GM12891 (cell line): ENCODE data around the gene GSTT4.
"Not testable (repeated sequence)": the region's sequence is repeated elsewhere in the genome, so short reads cannot be mapped to it uniquely, and the experiment has no call there.

Experiments used
- DNase-seq: peaks from one replicate; pipeline ENCODE4 v3.0.0; 2011; ENCODE audit warnings: low spot score; ENCODE audit not compliant: insufficient read length
- FAIRE-seq: peaks from 2 replicates; lab custom pipeline; 2011; peaks lifted over from hg19 to GRCh38; lab: Jason Lieb, UNC
- PAX5 ChIP-seq: IDR thresholded peaks from 2 replicates; pipeline ENCODE4 v1.6.1; 2011; ENCODE audit warnings: low read length, moderate library complexity, mild to moderate bottlenecking; ENCODE audit not compliant: insufficient read depth, severe bottlenecking
- POLR2A ChIP-seq: IDR thresholded peaks from 2 replicates; pipeline ENCODE4 v1.6.1; 2011; ENCODE audit warnings: low read depth, low read length, control low read depth
- POLR2AphosphoS5 ChIP-seq: IDR thresholded peaks from 2 replicates; pipeline ENCODE4 v1.6.1; 2011; ENCODE audit warnings: low read depth, low read length, control low read depth
- POU2F2 ChIP-seq: IDR thresholded peaks from 2 replicates; pipeline ENCODE4 v1.6.1; 2011; ENCODE audit warnings: low read depth, mild to moderate bottlenecking, control low read depth, low read length, moderate library complexity
- SPI1 ChIP-seq: IDR thresholded peaks from 2 replicates; pipeline ENCODE4 v1.6.1; 2011; ENCODE audit warnings: low read depth, low read length, control low read depth
- TAF1 ChIP-seq: IDR thresholded peaks from 2 replicates; pipeline ENCODE4 v1.6.1; 2011; ENCODE audit warnings: low read depth, low read length, control low read depth

The GSTT4 gene

GRCh38 chr22:24008381-24009226 is 3.4 kb upstream of the GSTT4 start:
- no peak for TF ChIP-seq PAX5
- no peak for TF ChIP-seq POU2F2
- no peak for TF ChIP-seq POLR2A
- no peak for TF ChIP-seq TAF1
- TF ChIP-seq POLR2AphosphoS5, result no peak
- no peak for TF ChIP-seq SPI1
- no peak for FAIRE-seq
- no peak for DNase-seq

DNA sequence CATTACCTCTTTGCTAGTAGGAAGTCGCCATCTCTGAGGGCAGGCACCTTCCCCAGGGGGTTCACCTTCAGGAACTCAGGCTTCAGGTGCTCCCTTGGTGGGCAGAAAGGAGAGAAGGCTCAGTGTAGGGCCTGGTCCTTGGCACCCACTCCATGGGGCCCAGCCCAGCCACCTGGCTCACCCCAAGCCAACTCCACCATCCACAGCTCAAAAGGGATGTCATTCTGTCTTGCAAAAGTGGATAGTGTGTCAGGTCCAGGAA is 2.7 kb upstream of the GSTT4 start:
- TF ChIP-seq TAF1, result no peak
- DNase-seq, result no peak
- no peak for FAIRE-seq

DNA sequence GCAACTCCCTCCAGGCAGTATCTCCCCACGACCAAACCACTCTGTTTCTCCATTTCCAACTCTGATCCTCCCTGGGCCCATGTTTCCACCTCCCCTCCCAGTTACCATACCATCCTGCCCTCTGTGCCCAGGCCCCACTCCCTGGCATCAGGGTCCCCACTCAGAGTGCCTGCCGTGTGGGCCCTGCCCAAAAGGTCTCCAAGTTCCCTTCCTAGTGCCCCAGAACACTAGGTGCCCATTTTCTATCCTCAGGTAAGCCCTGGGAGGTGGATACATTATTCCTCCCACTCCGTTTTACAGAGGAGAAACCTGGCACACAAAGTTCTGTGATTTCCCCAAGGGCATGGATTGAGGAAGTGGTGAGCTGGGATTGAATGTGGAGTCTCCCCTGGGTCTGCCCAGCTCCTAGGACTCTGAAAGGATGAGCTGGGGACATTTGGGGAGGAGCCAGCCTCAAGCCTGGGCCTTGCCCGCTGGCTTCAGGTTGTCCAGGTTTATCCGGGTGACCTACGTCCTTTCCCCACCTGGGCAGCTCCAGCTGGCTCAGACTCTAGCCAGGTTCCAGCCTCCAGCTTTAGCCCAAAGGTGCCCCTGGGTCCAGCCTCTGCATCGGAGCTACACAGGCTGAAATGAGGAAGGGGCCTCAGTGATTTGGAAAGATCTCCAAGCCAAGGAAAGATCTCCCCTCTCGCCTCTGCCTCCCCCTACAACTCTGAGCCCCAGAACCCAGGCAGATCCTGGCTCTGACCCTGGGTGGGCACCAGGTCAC is 2.2 kb upstream of the GSTT4 start:
- FAIRE-seq (no peak), DNase-seq (no peak)
- no peak for TF ChIP-seq PAX5
- TF ChIP-seq SPI1, result 0 out of 2 replicates have a peak, but pooled peaks have one; percentile 8
- no peak for TF ChIP-seq POLR2A

DNA sequence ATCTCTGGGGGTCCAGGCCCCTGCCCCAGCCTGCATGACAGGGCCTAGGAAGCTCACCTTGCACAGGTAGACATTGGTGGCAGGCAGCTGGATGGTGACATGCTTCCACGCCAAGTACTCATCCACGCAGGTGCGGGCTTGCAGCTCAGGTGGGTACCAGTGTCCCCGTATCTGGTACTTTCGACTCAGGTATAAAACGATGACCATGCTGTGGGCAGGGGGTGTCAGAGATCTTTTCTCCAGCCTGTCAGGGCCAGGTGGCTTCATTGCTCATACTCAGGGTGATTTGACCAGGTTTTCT is 1.6 kb upstream of the GSTT4 start:
- FAIRE-seq (no peak), DNase-seq (no peak)
- TF ChIP-seq TAF1 (no peak), POLR2A (no peak), POLR2AphosphoS5 (no peak)

- FAIRE-seq, result no peak
- DNase-seq, result no peak
- TF ChIP-seq POLR2AphosphoS5 (no peak), SPI1 (no peak), POLR2A (no peak), PAX5 (no peak), TAF1 (no peak), POU2F2 (no peak)
These were observed 1.1 kb upstream of the GSTT4 start for GRCh38 chr22:24006207-24006913.

DNA sequence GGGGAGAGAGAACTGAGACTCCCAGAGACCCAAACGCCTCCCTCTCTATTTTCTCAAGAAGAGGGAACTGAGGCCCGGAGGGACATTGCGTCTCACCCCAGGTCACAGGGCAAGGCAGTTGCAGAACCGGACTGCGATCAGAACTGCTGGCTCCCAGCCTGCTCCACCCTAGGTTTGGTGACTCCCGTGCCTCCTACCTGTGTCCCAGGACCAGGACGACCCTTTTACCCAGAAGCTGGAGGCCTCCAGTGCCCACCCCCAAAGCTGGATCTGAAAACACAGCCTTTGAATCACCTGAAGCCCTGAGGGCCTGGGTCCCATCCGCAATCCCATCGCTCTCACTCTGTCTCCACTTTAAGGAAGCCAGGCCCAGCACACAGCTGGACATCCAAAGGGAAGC is 1.4 kb downstream of the GSTT4 start:
- TF ChIP-seq POLR2AphosphoS5 (no peak), POU2F2 (no peak), PAX5 (no peak), POLR2A (no peak), SPI1 (no peak)

DNA sequence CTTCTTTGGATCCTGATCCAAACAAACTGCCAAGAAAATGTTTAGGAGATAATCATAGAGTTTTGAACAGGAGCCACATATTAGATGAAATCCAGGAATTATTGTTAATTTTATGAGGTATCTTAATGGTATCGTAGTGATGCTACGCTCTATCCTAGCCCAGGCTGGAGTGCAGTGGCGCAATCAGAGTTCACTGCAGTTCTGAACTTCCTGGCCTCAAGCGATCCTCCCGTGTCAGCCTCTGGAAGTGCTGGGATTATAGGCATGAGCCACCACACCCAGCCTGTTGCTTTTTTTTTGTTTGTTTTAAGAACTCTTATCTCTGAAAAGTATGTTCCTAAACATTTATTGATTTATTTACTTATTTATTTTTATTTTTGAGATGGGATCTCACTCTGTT is 2.4 kb downstream of the GSTT4 start:
- TF ChIP-seq SPI1 (no peak), TAF1 (no peak), POU2F2 (no peak), POLR2A (no peak), PAX5 (no peak), POLR2AphosphoS5 (no peak)
- FAIRE-seq, result no peak
- no peak for DNase-seq

More for the DNA sequence above, 1.4 kb downstream of the GSTT4 start:
- no peak for DNase-seq
- no peak for FAIRE-seq

- no peak for FAIRE-seq
- DNase-seq, result no peak
- TF ChIP-seq POLR2A (no peak), PAX5 (no peak)
These were observed 3.0 kb downstream of the GSTT4 start for GRCh38 chr22:24002272-24002671.

DNA sequence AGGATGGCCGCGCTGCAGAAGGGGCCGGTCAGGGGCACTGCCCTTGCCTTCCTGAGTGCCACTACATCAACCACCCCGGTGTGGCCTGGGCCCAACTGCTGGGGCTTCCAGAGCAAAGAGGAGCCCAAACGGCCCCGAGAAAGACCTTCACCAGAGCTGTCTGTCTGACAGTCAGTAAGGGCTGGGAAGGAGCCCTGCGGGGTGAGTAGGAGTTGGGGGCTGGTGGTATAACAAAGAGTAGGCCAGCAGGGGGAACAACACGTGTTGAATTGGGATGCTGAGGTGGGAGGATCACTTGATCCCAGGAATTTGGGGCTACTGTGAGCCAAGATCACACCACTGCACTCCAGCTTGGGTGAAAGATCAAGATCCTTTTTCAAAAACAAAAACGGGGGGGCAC is 3.9 kb downstream of the GSTT4 start:
- DNase-seq (no peak), FAIRE-seq (no peak)
- TF ChIP-seq TAF1, result no peak

DNA sequence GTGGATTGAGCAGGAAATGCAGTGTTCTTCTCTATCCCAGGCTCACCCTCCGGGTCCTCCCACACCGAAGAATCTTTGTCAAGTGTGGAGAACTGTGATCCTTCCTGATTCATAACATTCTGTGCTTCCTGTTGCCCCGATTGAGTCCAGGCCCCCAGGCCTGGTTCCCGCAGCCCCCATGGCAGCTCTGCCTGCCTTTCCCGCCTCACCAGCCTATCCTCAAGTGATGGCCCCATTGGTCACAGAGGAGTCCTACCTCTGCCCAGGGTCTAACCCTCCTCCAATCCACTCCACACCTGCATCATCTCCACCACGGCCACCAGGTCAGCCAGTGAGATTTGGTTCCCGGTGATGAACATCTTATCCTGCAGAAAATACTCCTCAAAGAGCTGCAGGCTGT is 5.5 kb downstream of the GSTT4 start:
- DNase-seq, FAIRE-seq: not testable (repeated sequence)

- TF ChIP-seq POLR2A, result no peak
- no peak for TF ChIP-seq TAF1
- no peak for TF ChIP-seq SPI1
- no peak for TF ChIP-seq POU2F2
- no peak for TF ChIP-seq POLR2AphosphoS5
- TF ChIP-seq PAX5, result no peak
- no peak for DNase-seq
- no peak for FAIRE-seq
These were observed 8.2 kb downstream of the GSTT4 start for GRCh38 chr22:23997092-23997491.

- FAIRE-seq, result peak; percentile 26
- not testable (repeated sequence) for DNase-seq
These were observed 11.6 kb downstream of the GSTT4 start for GRCh38 chr22:23993581-23994177.

- FAIRE-seq, DNase-seq: not testable (repeated sequence)
These were observed 12.2 kb downstream of the GSTT4 start for GRCh38 chr22:23993080-23993479.

DNA sequence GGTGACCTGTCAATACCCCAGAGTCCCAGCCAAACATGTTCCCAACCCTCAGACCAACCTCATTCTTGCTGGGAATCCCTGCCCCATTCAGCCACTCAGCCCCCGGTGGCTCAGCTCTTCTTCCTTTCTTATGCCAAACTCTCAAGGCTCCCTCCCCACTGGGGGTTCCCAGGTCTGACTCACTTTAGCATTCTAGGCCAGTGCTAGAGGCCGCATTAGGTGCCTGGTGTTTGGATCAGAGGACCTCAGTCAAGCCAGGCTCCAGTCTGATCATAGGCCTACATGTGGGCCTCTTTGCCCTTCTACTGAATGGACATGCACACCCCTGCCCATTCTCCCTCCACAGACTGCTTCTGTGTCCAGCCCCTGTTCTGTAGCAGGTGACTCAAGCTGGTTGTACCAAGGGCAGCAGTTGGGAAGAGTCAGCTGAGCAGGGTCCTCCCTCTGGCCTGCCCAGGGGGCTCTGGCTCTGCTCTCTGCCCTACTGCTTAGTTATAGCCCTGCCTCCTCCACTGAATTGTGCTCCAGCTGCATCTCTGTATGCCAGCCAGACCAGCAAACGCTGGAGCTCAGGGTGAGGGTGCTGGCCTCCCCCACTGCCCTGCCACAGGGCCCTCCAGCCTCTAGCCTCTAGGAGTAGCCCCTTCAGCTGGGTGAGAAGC is 15.5 kb downstream of the GSTT4 start:
- DNase-seq, FAIRE-seq: not testable (repeated sequence)
